MM.1S (cell line): ENCODE measurements around the gene SLC4A4.

Experiments used
- DNase-seq: peaks from one replicate; pipeline ENCODE4 v3.0.0-alpha.2; 2015
- H2AFZ ChIP-seq: fragments of 300-600 bp; sonication (generic); 2 replicates; pipeline ENCODE4 v1.6.0; 2016; ENCODE audit warnings: antibody characterized with exemption, low read length
- H3F3A ChIP-seq: fragments of 300-600 bp; sonication (generic); 2 replicates; pipeline ENCODE4 v1.6.1; 2016; ENCODE audit warnings: mild to moderate bottlenecking, antibody characterized with exemption, low read length, moderate library complexity, mixed read lengths; ENCODE audit not compliant: insufficient read depth
- H3K27ac ChIP-seq: fragments of 300-600 bp; sonication (generic); 2 replicates; pipeline ENCODE4 v1.5.1; 2016; ENCODE audit warnings: mild to moderate bottlenecking, low read length
- H3K27me3 ChIP-seq: fragments of 300-600 bp; sonication (generic); replicated peaks from 2 replicates; pipeline ENCODE4 v1.6.0; 2016; ENCODE audit warnings: low read length; ENCODE audit not compliant: insufficient read depth
- H3K36me3 ChIP-seq: fragments of 300-600 bp; sonication (generic); replicated peaks from 2 replicates; pipeline ENCODE4 v1.6.1; 2016; ENCODE audit warnings: mild to moderate bottlenecking, low read length, mixed read lengths; ENCODE audit not compliant: insufficient read depth
- H3K4me1 ChIP-seq: fragments of 300-600 bp; sonication (generic); 2 replicates; pipeline ENCODE4 v1.6.1; 2016; ENCODE audit warnings: low read length, mixed read lengths
- H3K4me2 ChIP-seq: fragments of 300-600 bp; sonication (generic); 2 replicates; pipeline ENCODE4 v1.6.0; 2016; ENCODE audit warnings: low read depth, low read length
- H3K4me3 ChIP-seq: fragments of 300-600 bp; sonication (generic); 2 replicates; pipeline ENCODE4 v1.5.1; 2016; ENCODE audit warnings: low read length, mixed read lengths
- H3K79me2 ChIP-seq: fragments of 300-600 bp; sonication (generic); 2 replicates; pipeline ENCODE4 v1.6.1; 2016; ENCODE audit warnings: mixed run types, low read length, mixed read lengths
- H3K9ac ChIP-seq: fragments of 300-600 bp; sonication (generic); 2 replicates; pipeline ENCODE4 v1.6.1; 2016; ENCODE audit warnings: low read length, mixed read lengths
- H3K9me2 ChIP-seq: fragments of 300-600 bp; sonication (generic); replicated peaks from 2 replicates; pipeline ENCODE4 v1.6.1; 2016; ENCODE audit warnings: mild to moderate bottlenecking, low read length, mixed read lengths; ENCODE audit not compliant: insufficient read depth
- H3K9me3 ChIP-seq: fragments of 300-600 bp; sonication (generic); replicated peaks from 2 replicates; pipeline ENCODE4 v1.6.1; 2016; ENCODE audit warnings: mild to moderate bottlenecking, low read length, mixed read lengths; ENCODE audit not compliant: insufficient read depth
- H4K20me1 ChIP-seq: fragments of 300-600 bp; sonication (generic); 2 replicates; pipeline ENCODE4 v1.6.1; 2016; ENCODE audit warnings: mild to moderate bottlenecking, low read length, moderate library complexity, mixed read lengths; ENCODE audit not compliant: insufficient read depth
- CTCF ChIP-seq: fragments of 300-600 bp; sonication (generic); IDR thresholded peaks from 2 replicates; pipeline ENCODE4 v1.5.1; 2016; ENCODE audit warnings: antibody characterized with exemption, low read length, mixed read lengths
- EZH2 ChIP-seq: fragments of 300-600 bp; sonication (generic); optimal IDR thresholded peaks from 2 replicates; pipeline ENCODE3; 2017; ENCODE audit warnings: low read depth, mild to moderate bottlenecking, antibody characterized with exemption, low read length, mixed read lengths
- EZH2phosphoT487 ChIP-seq: fragments of 300-600 bp; sonication (generic); IDR thresholded peaks from 2 replicates; pipeline ENCODE4 v1.6.1; 2018; ENCODE audit warnings: antibody characterized with exemption, low read length

SLC4A4 gene

GRCh38 chr4:71460371-71460770 is 121.6 kb downstream of the SLC4A4 start:
- Histone ChIP-seq H3K27me3 (no peaks in the 10 kb centered on the region), H3K4me2 (no peak overlapping the region), H2AFZ (no peak overlapping the region), H3K79me2 (no peaks in the 10 kb centered on the region), H3F3A (no peaks in the 10 kb centered on the region), H4K20me1 (no peaks in the 10 kb centered on the region), H3K9me3 (no peaks in the 10 kb centered on the region), H3K4me3 (no peak overlapping the region), H3K27ac (no peak overlapping the region), H3K9me2 (no peaks in the 10 kb centered on the region), H3K36me3 (no peaks in the 10 kb centered on the region), H3K9ac (no peak overlapping the region), H3K4me1 (no peaks in the 10 kb centered on the region)
- TF ChIP-seq EZH2 (no peak), CTCF (no peak), EZH2phosphoT487 (no peak)
- DNase-seq: no peak

- no peak for TF ChIP-seq EZH2
- TF ChIP-seq CTCF: no peak
- no peak for TF ChIP-seq EZH2phosphoT487
- H3K4me3 ChIP-seq: no peak overlapping the region
- no peak overlapping the region for H2AFZ ChIP-seq
- H4K20me1 ChIP-seq: no peaks in the 10 kb centered on the region
- H3K36me3 ChIP-seq: no peaks in the 10 kb centered on the region
- H3K9me3 ChIP-seq: no peaks in the 10 kb centered on the region
- no peak for DNase-seq
- H3K27ac ChIP-seq: no peak overlapping the region
- no peaks in the 10 kb centered on the region for H3K27me3 ChIP-seq
- H3F3A ChIP-seq: no peaks in the 10 kb centered on the region
- H3K4me2 ChIP-seq: no peak overlapping the region
- H3K4me1 ChIP-seq: no peaks in the 10 kb centered on the region
- H3K9me2 ChIP-seq: no peaks in the 10 kb centered on the region
- no peaks in the 10 kb centered on the region for H3K79me2 ChIP-seq
- H3K9ac ChIP-seq: no peak overlapping the region
Observed at GRCh38 chr4:71461422-71461821, 122.6 kb downstream of the SLC4A4 start.

GRCh38 chr4:71466775-71467174 is 128.0 kb downstream of the SLC4A4 start:
- Histone ChIP-seq H3K9me2 (no peaks in the 10 kb centered on the region), H3K9ac (no peak overlapping the region), H4K20me1 (no peaks in the 10 kb centered on the region), H3K9me3 (no peaks in the 10 kb centered on the region), H3K4me2 (no peak overlapping the region), H3K27ac (no peak overlapping the region), H3K79me2 (no peaks in the 10 kb centered on the region), H3F3A (no peaks in the 10 kb centered on the region), H2AFZ (no peak overlapping the region), H3K4me1 (no peaks in the 10 kb centered on the region), H3K27me3 (no peaks in the 10 kb centered on the region), H3K4me3 (no peak overlapping the region), H3K36me3 (no peaks in the 10 kb centered on the region)
- DNase-seq: no peak
- no peak for TF ChIP-seq EZH2phosphoT487
- TF ChIP-seq CTCF: no peak
- no peak for TF ChIP-seq EZH2
